Esophagus squamous epithelium (tissue), 5 donors: Measurements from ENCODE around the gene COL4A2. TPM values are rescaled to one million over a fixed set of nuclear protein-coding genes. Genes with fewer than 3 reads are reported as not detected.

Experiments used
- DNase-seq: peaks from one replicate; lab custom pipeline; 2025; lab: John Stamatoyannopoulos, UW
- H3K27ac ChIP-seq, 4 donors: fragments of 200-600 bp; sonication (generic); one replicate each; pipeline ENCODE4 v1.5.1; 2016 to 2019; ENCODE audit warnings: mild to moderate bottlenecking in 1 of 4
- H3K27me3 ChIP-seq, 4 donors: fragments of 200-600 bp; sonication (generic); 1 replicate in 3 of 4; 2 replicates in 1 of 4; pipeline versions ENCODE4 v1.5.1 to v1.6.0; 2017 to 2021; ENCODE audit warnings: antibody characterized with exemption in 1 of 4
- H3K36me3 ChIP-seq, 3 donors: fragments of 200-600 bp; sonication (generic); one replicate each; pipeline ENCODE4 v1.5.1; 2016 to 2019
- H3K4me1 ChIP-seq, 3 donors: fragments of 200-600 bp; sonication (generic); one replicate each; pipeline ENCODE4 v1.5.1; 2017 to 2019
- H3K4me3 ChIP-seq, 4 donors: fragments of 200-600 bp; sonication (generic); 1 replicate in 3 of 4; 2 replicates in 1 of 4; pipeline ENCODE4 v1.5.1; 2016 to 2019; ENCODE audit warnings: mild to moderate bottlenecking in 2 of 4, moderate library complexity in 1 of 4
- H3K9me3 ChIP-seq, 3 donors: fragments of 200-600 bp; sonication (generic); one replicate each; pipeline ENCODE4 v1.5.1; 2016 to 2019
- CTCF ChIP-seq, 6 experiments: fragments of 450-650 bp in 4 of 6; fragments of 200-600 bp in 2 of 6; sonication (generic) in 2 of 6; IDR thresholded peaks; one replicate each; pipeline ENCODE4 v1.5.1; 2016 to 2019; ENCODE audit warnings: antibody characterized with exemption in 6 of 6, mild to moderate bottlenecking in 4 of 6, moderate library complexity in 4 of 6
- POLR2A ChIP-seq, 4 donors: fragments of 450-650 bp; IDR thresholded peaks; one replicate each; pipeline ENCODE4 v1.6.1; 2017; ENCODE audit warnings: antibody characterized with exemption in 4 of 4, mild to moderate bottlenecking in 4 of 4, moderate library complexity in 3 of 4
- WGBS, 2 donors: methylation state at CpG; one replicate each; pipeline ENCODE4 v1.1.5; 2018; 5-methylcytosine and 5-hydroxymethylcytosine counted together
- intact Hi-C: fragments of 100-400 bp; cut with DNase I; formaldehyde crosslinking; loops from one replicate; pipeline ENCODE4 v1.15.0; 2022
- total RNA-seq, 4 donors: library from RNA; depleted of rRNA; stranded (reverse); fragments of >200 nt; gene quantifications; one replicate each; pipeline ENCODE4 v1.1.0, GENCODE V29; 2016
- donor health status: DM: yes; HTN: yes; CAD: no.

COL4A2 gene
- total RNA-seq, 4 donors from 2014 or later: 11.9 to 102 (median 43.5) TPM

DNA sequence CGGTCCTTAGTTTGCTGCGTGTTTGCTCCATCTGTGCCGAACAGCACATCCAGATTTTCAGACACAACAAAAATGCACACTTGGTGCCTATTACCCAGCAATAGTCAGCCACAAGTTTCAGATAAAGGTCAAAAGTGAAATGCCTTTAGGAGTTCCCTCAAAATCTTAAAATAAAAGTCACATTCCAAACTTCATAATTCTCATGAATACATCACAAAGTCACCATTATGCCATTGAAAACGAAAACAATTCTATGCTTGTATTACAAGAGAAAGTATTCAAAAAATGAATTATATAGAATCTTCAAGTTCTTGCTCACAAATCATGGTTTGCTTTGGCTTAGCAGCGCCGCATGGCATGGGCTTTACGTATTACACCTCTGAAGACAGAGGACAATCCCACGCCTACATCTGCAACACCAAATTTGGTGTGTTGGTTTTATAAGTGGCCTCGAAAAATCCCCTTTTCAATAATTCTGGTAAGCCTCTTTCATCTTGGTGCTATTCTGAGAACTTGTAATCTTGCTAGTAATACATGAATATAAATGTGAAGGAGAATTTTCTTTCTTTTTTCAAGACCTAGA lies 26.8 kb upstream of the COL4A2 start:
- Histone ChIP-seq H3K27me3 (no peaks in the 10 kb centered on the region), H3K4me3 (no peak overlapping the region), H3K36me3 (no peaks in the 10 kb centered on the region), H3K9me3 (no peaks in the 10 kb centered on the region), H3K27ac (peak overlapping the region in 3 of 4 donors; percentile 58 to 72 (median 64)), H3K4me1 (peaks cover 0 to 74% (median 15%) of the 10 kb centered on the region in 3 donors)
- no peak for DNase-seq
- WGBS, 2 donors: 67% methylated on average over 9 of the region's 9 CpGs
- TF ChIP-seq CTCF (IDR thresholded peaks at IDR 0.05) (no peak), POLR2A (IDR thresholded peaks at IDR 0.05) (no peak)
- intact Hi-C loops: no loop called here

- Histone ChIP-seq H3K4me3 (no peak overlapping the region), H3K36me3 (no peaks in the 10 kb centered on the region), H3K27me3 (no peaks in the 10 kb centered on the region), H3K4me1 (peaks cover 0 to 69% (median 19%) of the 10 kb centered on the region in 3 donors), H3K27ac (peak overlapping the region in 3 of 4 donors; percentile 58 to 72 (median 64)), H3K9me3 (no peaks in the 10 kb centered on the region)
- WGBS, 2 donors: 76% methylated on average over 6 to 7 of the region's 7 CpGs
- no peak for TF ChIP-seq CTCF (IDR thresholded peaks at IDR 0.05)
- TF ChIP-seq POLR2A (IDR thresholded peaks at IDR 0.05): no peak
- no peak for DNase-seq
- intact Hi-C loops: no loop called here
These were observed 25.9 kb upstream of the COL4A2 start for GRCh38 chr13:110280985-110281688.

DNA sequence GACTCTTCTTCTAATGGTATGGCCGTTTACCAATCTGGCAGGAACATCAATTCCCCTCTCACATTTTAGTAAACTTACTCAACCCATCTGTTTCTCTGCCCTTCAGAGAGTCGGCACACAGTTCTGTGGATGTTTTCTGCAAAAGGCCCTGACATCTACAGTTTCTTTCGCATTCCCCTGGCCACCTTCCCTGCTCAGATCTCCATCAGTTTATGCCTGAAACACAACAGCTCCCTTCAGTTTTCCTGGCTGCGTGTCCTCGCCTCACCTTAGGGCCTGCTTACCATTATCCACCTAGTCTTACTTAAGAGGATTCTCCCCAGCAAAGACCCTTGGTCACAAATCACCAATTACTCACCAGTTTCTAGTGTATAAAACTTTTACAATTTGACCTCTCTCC lies 25.3 kb upstream of the COL4A2 start:
- Histone ChIP-seq H3K4me1 (peaks cover 0 to 69% (median 14%) of the 10 kb centered on the region in 3 donors), H3K27ac (peak overlapping the region in 3 of 4 donors; percentile 42 to 64 (median 58)), H3K4me3 (no peak overlapping the region), H3K9me3 (no peaks in the 10 kb centered on the region), H3K27me3 (no peaks in the 10 kb centered on the region), H3K36me3 (no peaks in the 10 kb centered on the region)
- WGBS, 2 donors: 82 to 85% methylated on average over 5 of the region's 5 CpGs
- intact Hi-C loops: no loop called here
- no peak for TF ChIP-seq CTCF (IDR thresholded peaks at IDR 0.05)
- TF ChIP-seq POLR2A (IDR thresholded peaks at IDR 0.05): no peak
- no peak for DNase-seq

- no peaks in the 10 kb centered on the region for H3K36me3 ChIP-seq
- 91 to 100% methylated on average over 1 of the region's 1 CpG for WGBS, 2 donors
- H3K27ac ChIP-seq: peak overlapping the region in 2 of 4 donors; percentile 19 to 58
- intact Hi-C loops: no loop called here
- DNase-seq: no peak
- H3K9me3 ChIP-seq: no peaks in the 10 kb centered on the region
- TF ChIP-seq CTCF (IDR thresholded peaks at IDR 0.05) (no peak), POLR2A (IDR thresholded peaks at IDR 0.05) (no peak)
- peaks cover 0 to 69% (median 12%) of the 10 kb centered on the region in 3 donors for H3K4me1 ChIP-seq
- no peaks in the 10 kb centered on the region for H3K27me3 ChIP-seq
- no peak overlapping the region for H3K4me3 ChIP-seq
These were observed 24.7 kb upstream of the COL4A2 start for GRCh38 chr13:110282316-110282841.
